DOHH2 (cell line): ENCODE measurements around the gene MS4A10.

Source experiments
- CTCF ChIP-seq: fragments of 200-600 bp; sonication (generic); IDR thresholded peaks from one replicate; pipeline ENCODE4 v1.5.1; 2014; ENCODE audit warnings: antibody characterized with exemption, mild to moderate bottlenecking, low read depth, low read length; ENCODE audit not compliant: poor library complexity, severe bottlenecking
- EZH2phosphoT487 ChIP-seq: fragments of 200-600 bp; sonication (generic); IDR thresholded peaks from 2 replicates; pipeline ENCODE4 v1.6.1; 2017; ENCODE audit warnings: borderline replicate concordance, mild to moderate bottlenecking, antibody characterized with exemption, low read length, moderate library complexity, mixed read lengths

- no peak for TF ChIP-seq CTCF
- no peak for TF ChIP-seq EZH2phosphoT487
Measured at GRCh38 chr11:60765355-60765754, 19.8 kb upstream of the MS4A10 start.
